GM18526 (cell line): ENCODE results near the gene IGSF5.

Source experiments
- POLR2A ChIP-seq: IDR thresholded peaks from 3 replicates; pipeline ENCODE4 v1.6.1; 2011; ENCODE audit not compliant: insufficient read length; ENCODE audit errors: extremely low read depth

IGSF5 gene

DNA sequence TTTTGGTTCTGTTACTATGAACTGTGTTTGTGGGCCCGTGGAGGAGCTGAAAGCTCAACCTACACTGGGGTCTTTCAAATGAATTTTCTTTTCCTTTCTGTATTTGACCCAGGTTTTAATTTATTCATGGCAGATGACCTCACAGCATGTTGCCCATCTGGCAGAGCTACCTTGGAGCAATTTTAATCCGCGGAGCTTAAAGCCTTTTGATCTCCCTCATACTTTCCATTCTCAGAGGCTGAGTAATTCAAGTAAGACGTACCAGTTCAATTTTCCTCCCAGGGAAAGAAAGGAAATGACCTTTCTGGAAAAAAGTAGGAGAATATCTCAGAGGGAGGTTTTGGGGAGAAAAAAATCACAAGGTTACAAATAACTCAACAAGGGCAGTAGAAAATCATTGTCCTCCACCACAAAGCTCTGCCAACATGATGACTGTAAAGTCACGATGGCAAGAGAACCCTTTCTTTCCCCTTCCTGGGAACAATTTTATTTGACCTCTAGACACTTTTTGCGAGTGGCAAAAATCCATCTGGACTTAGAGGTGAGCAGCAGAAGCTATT lies 100.7 kb downstream of the IGSF5 start:
- no peak for TF ChIP-seq POLR2A

DNA sequence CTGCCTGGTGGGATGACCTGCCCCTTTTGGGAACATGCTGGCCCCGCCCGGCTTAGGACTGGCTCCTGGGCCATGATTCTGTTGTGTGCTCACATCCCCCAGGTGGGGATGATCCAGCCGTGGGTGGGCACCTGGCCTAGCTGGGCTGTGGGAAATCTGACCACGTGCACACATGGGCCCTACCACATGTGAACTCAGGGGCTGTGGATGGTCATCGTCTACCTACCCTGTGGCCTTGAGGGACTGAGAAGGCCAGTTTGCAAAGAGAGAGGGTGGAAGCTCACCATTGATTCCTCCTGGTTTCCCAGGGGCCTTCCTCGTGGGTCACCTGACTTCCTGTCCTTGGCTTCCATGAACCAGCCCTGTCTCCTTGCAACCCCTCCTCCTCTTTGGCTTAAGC lies 102.9 kb downstream of the IGSF5 start:
- TF ChIP-seq POLR2A, result no peak

DNA sequence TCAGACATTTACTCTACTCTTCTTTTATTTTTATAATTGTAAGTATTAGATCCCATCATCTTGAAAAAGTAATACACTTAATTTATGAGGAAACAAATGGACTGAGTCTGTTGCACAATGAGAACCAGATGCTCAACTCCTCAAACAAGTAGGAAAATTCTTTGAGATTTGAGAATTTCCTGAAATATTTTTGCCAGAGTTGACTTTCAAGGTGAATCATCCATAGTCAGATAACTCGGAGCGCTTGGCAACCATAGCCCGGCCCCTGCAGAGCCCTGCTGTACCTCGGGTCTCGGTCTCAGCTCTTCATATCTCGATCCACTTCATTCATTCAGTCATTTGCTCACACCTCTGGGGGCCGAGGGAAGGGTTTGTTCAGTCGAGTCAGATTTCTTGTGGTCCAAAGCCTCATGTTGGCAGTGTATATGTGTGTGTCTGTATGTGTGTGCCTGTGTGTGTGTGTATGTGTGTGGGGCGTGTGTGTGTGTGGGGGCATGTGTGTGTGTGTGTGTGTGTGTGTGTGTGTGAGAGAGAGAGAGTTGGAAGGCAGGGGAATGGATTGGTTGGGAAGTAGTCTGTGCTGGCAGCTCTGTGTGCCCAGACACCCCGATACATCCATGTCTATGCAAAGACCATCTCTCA lies 104.2 kb downstream of the IGSF5 start:
- no peak for TF ChIP-seq POLR2A

DNA sequence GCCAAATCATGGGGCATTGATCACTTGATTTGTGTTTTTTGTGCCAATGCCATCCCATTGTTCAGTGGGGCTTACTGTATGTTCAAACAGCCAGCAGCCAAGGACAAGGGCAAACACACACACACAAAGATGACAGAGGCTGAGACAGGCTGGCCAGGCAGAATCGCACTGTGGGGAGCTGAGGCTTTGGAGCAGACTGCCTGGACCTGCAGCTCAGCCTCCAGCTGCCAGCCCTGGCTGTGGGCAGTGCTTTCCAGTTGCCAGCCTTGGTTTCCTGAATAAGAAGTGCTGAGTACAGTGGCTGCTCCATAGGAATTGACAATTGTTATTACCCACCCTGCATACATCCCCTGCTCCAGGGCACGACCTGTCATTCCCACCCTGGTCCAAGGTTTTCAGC lies 105.3 kb downstream of the IGSF5 start:
- TF ChIP-seq POLR2A, result no peak

DNA sequence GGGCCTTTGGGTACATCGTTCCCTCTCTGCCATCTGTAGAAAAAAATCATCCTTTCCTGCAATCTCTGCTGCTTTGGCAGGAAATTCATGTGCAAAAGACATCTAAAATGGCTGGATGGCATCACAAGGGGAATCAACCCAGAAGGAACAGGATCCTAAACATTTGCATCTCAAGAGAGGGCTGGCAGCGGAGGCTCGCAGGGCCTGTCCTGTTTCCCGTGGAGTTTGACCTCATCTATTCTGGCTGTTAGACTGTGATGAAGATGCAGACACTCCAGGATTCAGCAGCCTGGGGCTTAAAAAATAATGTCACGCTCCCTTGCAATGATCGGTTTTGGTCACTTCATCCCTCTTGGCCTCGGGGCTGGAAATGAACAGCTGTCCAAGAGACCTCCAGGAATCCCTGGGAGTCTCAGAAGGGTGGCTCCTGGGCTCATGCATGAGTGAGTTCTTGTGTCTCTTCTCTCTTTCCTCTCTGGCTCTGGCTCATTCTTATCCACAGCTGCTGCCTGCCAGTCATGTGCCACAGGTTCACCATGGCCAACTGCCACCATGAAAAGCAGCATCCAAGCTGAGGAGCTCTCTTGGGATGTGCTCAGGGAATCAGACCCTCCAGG lies 106.1 kb downstream of the IGSF5 start:
- TF ChIP-seq POLR2A, result no peak
